T-helper 1 cell (primary cell): ENCODE measurements around the gene EWSR1.

Experiments used
- DNase-seq, 5 donors: peaks; one replicate each; pipeline ENCODE4 v3.0.0-alpha.2; 2012 to 2020

Gene EWSR1

GRCh38 chr22:29320546-29320945 is 52.5 kb downstream of the EWSR1 start:
- no peak for DNase-seq

- no peak for DNase-seq
Measured at GRCh38 chr22:29323641-29324040, 55.6 kb downstream of the EWSR1 start.

GRCh38 chr22:29325356-29325755 is 57.3 kb downstream of the EWSR1 start:
- DNase-seq = no peak

GRCh38 chr22:29325785-29326315 is 57.8 kb downstream of the EWSR1 start:
- no peak for DNase-seq

- DNase-seq = no peak
Measured at GRCh38 chr22:29326481-29326880, 58.4 kb downstream of the EWSR1 start.

- no peak for DNase-seq
Measured at GRCh38 chr22:29327089-29327764, 59.2 kb downstream of the EWSR1 start.

GRCh38 chr22:29328055-29328454 is 60.0 kb downstream of the EWSR1 start:
- DNase-seq = peak in 1 of 5 donors; percentile 11

GRCh38 chr22:29328566-29329500 is 60.8 kb downstream of the EWSR1 start:
- peak in 1 of 5 donors; percentile 4 for DNase-seq

- peak in 1 of 5 donors; percentile 9 for DNase-seq
Measured at GRCh38 chr22:29329581-29329980, 61.5 kb downstream of the EWSR1 start.

GRCh38 chr22:29330291-29330690 is 62.2 kb downstream of the EWSR1 start:
- DNase-seq = no peak

- no peak for DNase-seq
Measured at GRCh38 chr22:29330753-29331152, 62.7 kb downstream of the EWSR1 start.

- DNase-seq = no peak
Measured at GRCh38 chr22:29331213-29331612, 63.1 kb downstream of the EWSR1 start.

- no peak for DNase-seq
Measured at GRCh38 chr22:29331658-29332300, 63.7 kb downstream of the EWSR1 start.

- DNase-seq = peak in 1 of 5 donors; percentile 6
Measured at GRCh38 chr22:29332886-29333496, 64.9 kb downstream of the EWSR1 start.

- no peak for DNase-seq
Measured at GRCh38 chr22:29334148-29334547, 66.1 kb downstream of the EWSR1 start.

GRCh38 chr22:29334696-29335344 is 66.8 kb downstream of the EWSR1 start:
- no peak for DNase-seq

GRCh38 chr22:29335656-29336055 is 67.6 kb downstream of the EWSR1 start:
- no peak for DNase-seq

GRCh38 chr22:29336751-29337490 is 68.9 kb downstream of the EWSR1 start:
- no peak for DNase-seq

GRCh38 chr22:29337631-29338284 is 69.7 kb downstream of the EWSR1 start:
- DNase-seq = no peak

GRCh38 chr22:29338398-29338797 is 70.3 kb downstream of the EWSR1 start:
- no peak for DNase-seq
